Metanephros (tissue), 2 donors: Measurements from ENCODE around the gene ATP1B3. TPM values are rescaled to one million over a fixed set of nuclear protein-coding genes. Genes with fewer than 3 reads are reported as not detected.

Source experiments
- small RNA-seq: library from RNA; depleted of rRNA; stranded (forward); fragments of <200 nt; gene quantifications from one replicate; pipeline ENCODE3, GENCODE V24; 2014; ENCODE audit warnings: low replicate concordance
- total RNA-seq: library from RNA; depleted of rRNA; stranded (reverse); fragments of >200 nt; gene quantifications from one replicate; pipeline ENCODE4 v1.2.3, GENCODE V29; 2014

ATP1B3 gene
- 77.0 TPM for total RNA-seq

GRCh38 chr3:141876381-141876890 is at the start of gene ATP1B3:
Gene ATP1B3, plus strand, starts transcription at chr3:141876643. Its CDS starts 159 bp downstream, at chr3:141876802.

Small RNAs within 50 kb of the gene (small RNA-seq; reads per million reads assigned to genes)
- not detected for gene HMGN2P25
- gene RNU6-509P = not detected

Other genes starting within 250 kb of the ATP1B3 start
- 37.7 TPM for gene RNF7, start 138.3 kb upstream of the ATP1B3 start, total RNA-seq
- gene GRK7, start 113.2 kb upstream of the ATP1B3 start, total RNA-seq = not detected